Measurements from ENCODE around the gene USP6NL.

DNA sequence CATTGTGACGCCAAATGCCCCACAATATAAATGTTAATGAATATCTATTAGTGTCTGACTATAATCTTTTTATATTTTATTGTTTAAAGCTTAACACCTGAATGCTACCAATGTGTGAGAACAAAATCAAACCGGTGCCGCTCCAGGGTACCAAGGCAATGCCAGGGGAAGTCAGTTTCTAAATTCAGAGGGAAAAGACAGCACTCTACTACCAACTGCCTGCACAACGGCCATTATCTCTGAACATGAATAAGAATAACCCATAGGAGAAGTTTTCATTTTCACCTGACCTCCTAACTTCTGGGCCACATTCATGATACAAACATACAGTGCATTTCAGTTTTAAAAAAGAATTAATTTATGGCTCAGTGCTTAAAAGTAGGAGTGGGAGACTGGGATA lies 21.7 kb downstream of the USP6NL start:
- TF ChIP-seq CTCF (conservative IDR thresholded peaks at IDR 0.05; ENCODE audit: low read depth, low read length) (no peak), EZH2 (IDR thresholded peaks at IDR 0.05; ENCODE audit: borderline replicate concordance, low read depth, low read length, poor library complexity, severe bottlenecking) (no peak)

All from A673 (cell line).